ENCODE data around the gene F9. TPM values are rescaled to one million over a fixed set of nuclear protein-coding genes. Genes with fewer than 3 reads are reported as not detected.

Gene F9
- total and polyA plus RNA-seq, 2 donors from 2014 or later: not detected

DNA sequence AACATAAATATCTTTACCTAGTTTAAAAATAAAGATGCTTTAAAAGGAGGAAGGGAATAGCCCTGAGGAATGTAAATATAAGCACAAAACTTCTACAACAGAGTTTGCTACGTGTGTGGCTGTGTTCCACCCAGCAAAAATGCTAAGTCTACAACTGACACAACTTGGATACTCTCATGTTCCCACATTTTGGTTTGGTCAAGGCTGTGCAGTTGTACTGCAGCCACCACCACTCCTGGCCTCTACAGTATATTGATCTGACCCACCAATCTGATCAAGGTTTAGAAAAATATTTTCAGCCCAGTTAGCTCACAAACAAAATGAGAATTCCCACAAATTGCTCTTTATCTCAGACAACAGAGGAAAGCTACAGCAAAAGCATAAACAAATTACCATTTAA, 12.1 kb downstream of the F9 start:
- TF ChIP-seq, protein P1, sequence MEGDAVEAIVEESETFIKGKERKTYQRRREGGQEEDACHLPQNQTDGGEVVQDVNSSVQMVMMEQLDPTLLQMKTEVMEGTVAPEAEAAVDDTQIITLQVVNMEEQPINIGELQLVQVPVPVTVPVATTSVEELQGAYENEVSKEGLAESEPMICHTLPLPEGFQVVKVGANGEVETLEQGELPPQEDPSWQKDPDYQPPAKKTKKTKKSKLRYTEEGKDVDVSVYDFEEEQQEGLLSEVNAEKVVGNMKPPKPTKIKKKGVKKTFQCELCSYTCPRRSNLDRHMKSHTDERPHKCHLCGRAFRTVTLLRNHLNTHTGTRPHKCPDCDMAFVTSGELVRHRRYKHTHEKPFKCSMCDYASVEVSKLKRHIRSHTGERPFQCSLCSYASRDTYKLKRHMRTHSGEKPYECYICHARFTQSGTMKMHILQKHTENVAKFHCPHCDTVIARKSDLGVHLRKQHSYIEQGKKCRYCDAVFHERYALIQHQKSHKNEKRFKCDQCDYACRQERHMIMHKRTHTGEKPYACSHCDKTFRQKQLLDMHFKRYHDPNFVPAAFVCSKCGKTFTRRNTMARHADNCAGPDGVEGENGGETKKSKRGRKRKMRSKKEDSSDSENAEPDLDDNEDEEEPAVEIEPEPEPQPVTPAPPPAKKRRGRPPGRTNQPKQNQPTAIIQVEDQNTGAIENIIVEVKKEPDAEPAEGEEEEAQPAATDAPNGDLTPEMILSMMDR (IDR thresholded peaks at IDR 0.05; ENCODE audit: borderline replicate concordance, extremely low read depth, insufficient read depth): no peak
- Histone ChIP-seq H3K9ac (ENCODE audit: low read length in 3 of 3) (no peak overlapping the region), H3K27me3 (ENCODE audit: control insufficient read depth, insufficient read depth, low read length) (no peaks in the 10 kb centered on the region), H3K4me1 (ENCODE audit: control insufficient read depth in 2 of 3, insufficient read depth in 2 of 3, low read depth in 1 of 3, low read length in 3 of 3) (no peaks in the 10 kb centered on the region), H3K9me3 (ENCODE audit: control insufficient read depth in 2 of 3, insufficient read depth in 1 of 3, low read length in 3 of 3) (no peaks in the 10 kb centered on the region), H3K36me3 (ENCODE audit: control insufficient read depth in 2 of 3, insufficient read depth in 3 of 3, low read length in 3 of 3) (no peaks in the 10 kb centered on the region), H3K4me3 (ENCODE audit: low read length in 3 of 3) (no peak overlapping the region), H3K27ac (ENCODE audit: low read depth in 2 of 2, low read length in 2 of 2) (no peak overlapping the region)
- intact Hi-C loops (cut with DNase I): no loop called here
- FAIRE-seq: no peak
- no peak for DNase-seq

DNA sequence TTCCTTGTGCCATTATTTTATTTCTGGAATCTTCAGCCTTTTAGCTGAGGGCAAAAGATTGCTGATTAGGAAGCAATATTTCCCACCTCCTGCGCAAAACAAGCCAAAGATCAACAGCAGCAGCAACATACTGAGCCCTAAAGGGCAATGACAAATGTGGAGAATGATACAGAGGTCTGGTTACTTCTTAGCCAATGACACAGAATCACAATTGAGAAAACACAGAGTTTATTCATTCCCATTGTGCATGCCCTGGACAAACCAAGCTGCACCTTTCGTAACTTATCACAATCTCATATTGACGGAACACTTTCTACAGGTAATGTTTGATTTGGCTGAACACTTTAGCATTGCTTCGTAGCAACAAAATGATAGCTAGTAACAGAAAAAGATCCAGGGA, 13.4 kb downstream of the F9 start:
- Histone ChIP-seq H3K4me3 (ENCODE audit: low read length in 3 of 3) (no peak overlapping the region), H3K36me3 (ENCODE audit: control insufficient read depth in 2 of 3, insufficient read depth in 3 of 3, low read length in 3 of 3) (no peaks in the 10 kb centered on the region), H3K9ac (ENCODE audit: low read length in 3 of 3) (no peak overlapping the region), H3K4me1 (ENCODE audit: control insufficient read depth in 2 of 3, insufficient read depth in 2 of 3, low read depth in 1 of 3, low read length in 3 of 3) (no peaks in the 10 kb centered on the region), H3K9me3 (ENCODE audit: control insufficient read depth in 2 of 3, insufficient read depth in 1 of 3, low read length in 3 of 3) (no peaks in the 10 kb centered on the region), H3K27ac (ENCODE audit: low read depth in 2 of 2, low read length in 2 of 2) (no peak overlapping the region), H3K27me3 (ENCODE audit: control insufficient read depth, insufficient read depth, low read length) (no peaks in the 10 kb centered on the region)
- DNase-seq: no peak
- intact Hi-C loops (cut with DNase I): no loop called here
- TF ChIP-seq, protein P1 (IDR thresholded peaks at IDR 0.05; ENCODE audit: borderline replicate concordance, extremely low read depth, insufficient read depth): no peak
- no peak for FAIRE-seq

DNA sequence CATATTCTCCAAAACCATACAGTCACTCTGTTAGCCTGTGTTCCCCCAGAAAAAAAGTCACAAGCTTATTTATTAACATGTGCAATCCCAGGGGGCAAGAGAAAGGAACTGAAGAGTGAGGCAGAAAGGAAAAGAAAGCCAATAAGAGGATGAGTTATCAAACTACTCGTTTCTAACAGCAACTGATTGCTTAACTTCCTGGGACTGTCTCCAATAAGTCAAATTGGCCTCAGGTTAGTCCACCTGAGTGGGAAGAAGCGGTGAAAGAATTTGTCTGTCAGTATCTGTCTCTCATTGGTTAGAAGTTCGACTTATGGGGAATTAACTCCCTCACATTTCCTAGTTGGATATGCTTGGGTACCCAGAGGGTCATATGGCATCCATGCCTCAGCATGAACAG, 14.1 kb downstream of the F9 start:
- no peak overlapping the region for H3K27ac ChIP-seq (ENCODE audit: low read depth in 2 of 2, low read length in 2 of 2)
- no peaks in the 10 kb centered on the region for H3K4me1 ChIP-seq (ENCODE audit: control insufficient read depth in 2 of 3, insufficient read depth in 2 of 3, low read depth in 1 of 3, low read length in 3 of 3)
- H3K27me3 ChIP-seq (ENCODE audit: control insufficient read depth, insufficient read depth, low read length): no peaks in the 10 kb centered on the region
- H3K9me3 ChIP-seq (ENCODE audit: control insufficient read depth in 2 of 3, insufficient read depth in 1 of 3, low read length in 3 of 3): no peaks in the 10 kb centered on the region
- H3K9ac ChIP-seq (ENCODE audit: low read length in 3 of 3): no peak overlapping the region
- TF ChIP-seq, protein P1 (IDR thresholded peaks at IDR 0.05; ENCODE audit: borderline replicate concordance, extremely low read depth, insufficient read depth): no peak
- intact Hi-C loops (cut with DNase I): no loop called here
- H3K36me3 ChIP-seq (ENCODE audit: control insufficient read depth in 2 of 3, insufficient read depth in 3 of 3, low read length in 3 of 3): no peaks in the 10 kb centered on the region
- FAIRE-seq (no peak), DNase-seq (no peak)
- H3K4me3 ChIP-seq (ENCODE audit: low read length in 3 of 3): no peak overlapping the region

DNA sequence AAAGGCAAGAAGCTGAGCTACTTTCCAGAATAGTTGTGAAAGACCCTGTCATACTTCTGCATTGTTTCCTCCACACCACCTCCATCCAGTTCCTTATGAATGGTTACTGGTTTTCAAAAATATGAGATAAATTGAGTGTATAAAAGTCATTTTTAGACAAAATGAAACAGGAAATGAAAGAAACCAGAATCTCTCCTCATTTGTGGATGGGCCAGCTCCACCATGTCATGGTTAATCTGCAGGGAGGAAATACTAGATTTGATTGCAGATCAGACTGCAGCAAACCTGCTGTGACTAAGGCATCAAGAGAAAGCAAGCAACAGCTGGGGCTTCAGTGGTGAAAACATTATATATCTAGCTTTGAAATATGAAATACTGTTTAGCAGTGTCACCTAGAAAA, 23.8 kb downstream of the F9 start:
- Histone ChIP-seq H3K4me3 (ENCODE audit: low read length in 3 of 3) (no peak overlapping the region), H3K9ac (ENCODE audit: low read length in 3 of 3) (no peak overlapping the region), H3K4me1 (ENCODE audit: control insufficient read depth in 2 of 3, insufficient read depth in 2 of 3, low read depth in 1 of 3, low read length in 3 of 3) (no peaks in the 10 kb centered on the region), H3K27ac (ENCODE audit: low read depth in 2 of 2, low read length in 2 of 2) (no peak overlapping the region), H3K27me3 (ENCODE audit: control insufficient read depth, insufficient read depth, low read length) (no peaks in the 10 kb centered on the region), H3K9me3 (ENCODE audit: control insufficient read depth in 2 of 3, insufficient read depth in 1 of 3, low read length in 3 of 3) (no peaks in the 10 kb centered on the region), H3K36me3 (ENCODE audit: control insufficient read depth in 2 of 3, insufficient read depth in 3 of 3, low read length in 3 of 3) (no peaks in the 10 kb centered on the region)
- TF ChIP-seq, protein P1 (IDR thresholded peaks at IDR 0.05; ENCODE audit: borderline replicate concordance, extremely low read depth, insufficient read depth): no peak
- FAIRE-seq: no peak
- DNase-seq: no peak
- intact Hi-C loops (cut with DNase I): no loop called here
